ENCODE measurements around the gene FBLN5. TPM values are rescaled to one million over a fixed set of nuclear protein-coding genes. Genes with fewer than 3 reads are reported as not detected.

The FBLN5 gene
- total RNA-seq, 1 donor from 2014 or later, result 2.6 TPM

- intact Hi-C loops (cut with micrococcal nuclease), result no loop called here
These were observed 60.5 kb downstream of the FBLN5 start for GRCh38 chr14:91886961-91887360.

- intact Hi-C loops (cut with micrococcal nuclease), result no loop called here
These were observed 61.7 kb downstream of the FBLN5 start for GRCh38 chr14:91885839-91886238.

GRCh38 chr14:91885113-91885712 is 62.3 kb downstream of the FBLN5 start:
- intact Hi-C loops (cut with micrococcal nuclease), result no loop called here

- intact Hi-C loops (cut with micrococcal nuclease), result no loop called here
These were observed 62.8 kb downstream of the FBLN5 start for GRCh38 chr14:91884664-91885063.

- intact Hi-C loops (cut with micrococcal nuclease), result no loop called here
These were observed 63.7 kb downstream of the FBLN5 start for GRCh38 chr14:91883753-91884152.

- intact Hi-C loops (cut with micrococcal nuclease), result no loop called here
These were observed 64.7 kb downstream of the FBLN5 start for GRCh38 chr14:91882776-91883175.

- intact Hi-C loops (cut with micrococcal nuclease), result no loop called here
These were observed 65.1 kb downstream of the FBLN5 start for GRCh38 chr14:91882369-91882768.

- intact Hi-C loops (cut with micrococcal nuclease), result loop anchor here (10.0 kb wide), 1 partner anchor 634 kb away; the partner anchor contains the start of gene GPR68
These were observed 68.3 kb downstream of the FBLN5 start for GRCh38 chr14:91879196-91879595.

GRCh38 chr14:91878274-91878673 is 69.2 kb downstream of the FBLN5 start:
- intact Hi-C loops (cut with micrococcal nuclease), result loop anchor here (10.0 kb wide), 1 partner anchor 633 kb away; the partner anchor contains the start of gene GPR68

GRCh38 chr14:91877376-91877915 is 70.0 kb downstream of the FBLN5 start:
- intact Hi-C loops (cut with micrococcal nuclease), result loop anchor here (10.0 kb wide), 1 partner anchor 633 kb away; the partner anchor contains the start of gene GPR68

- intact Hi-C loops (cut with micrococcal nuclease), result loop anchor here (10.0 kb wide), 1 partner anchor 632 kb away; the partner anchor contains the start of gene GPR68
These were observed 71.0 kb downstream of the FBLN5 start for GRCh38 chr14:91876492-91876891.

- intact Hi-C loops (cut with micrococcal nuclease), result loop anchor here (10.0 kb wide), 1 partner anchor 631 kb away; the partner anchor contains the start of gene GPR68
These were observed 71.8 kb downstream of the FBLN5 start for GRCh38 chr14:91875525-91876286.

GRCh38 chr14:91873471-91874415 is 73.8 kb downstream of the FBLN5 start:
- intact Hi-C loops (cut with micrococcal nuclease), result loop anchor here (1.0 to 10.0 kb wide), 6 partner anchors 17 to 629 kb away; partner anchors contain the start of genes GPR68, PPP4R3A and TRIP11

- intact Hi-C loops (cut with micrococcal nuclease), result loop anchor here (1.0 to 10.0 kb wide), 6 partner anchors 18 to 628 kb away; partner anchors contain the start of genes GPR68, PPP4R3A and TRIP11
These were observed 74.7 kb downstream of the FBLN5 start for GRCh38 chr14:91872517-91873470.

- intact Hi-C loops (cut with micrococcal nuclease), result loop anchor here (2.0 to 10.0 kb wide), 5 partner anchors 19 to 627 kb away; partner anchors contain the start of genes GPR68 and PPP4R3A
These were observed 75.4 kb downstream of the FBLN5 start for GRCh38 chr14:91872011-91872501.

GRCh38 chr14:91871401-91871800 is 76.1 kb downstream of the FBLN5 start:
- intact Hi-C loops (cut with micrococcal nuclease), result loop anchor here (5.0 to 10.0 kb wide), 3 partner anchors 34 to 627 kb away; partner anchors contain the start of gene GPR68

GRCh38 chr14:91870890-91871289 is 76.6 kb downstream of the FBLN5 start:
- intact Hi-C loops (cut with micrococcal nuclease), result loop anchor here (5.0 to 10.0 kb wide), 3 partner anchors 34 to 626 kb away; partner anchors contain the start of gene GPR68

- intact Hi-C loops (cut with micrococcal nuclease), result loop anchor here (5.0 to 10.0 kb wide), 3 partner anchors 33 to 625 kb away; partner anchors contain the start of gene GPR68
These were observed 77.5 kb downstream of the FBLN5 start for GRCh38 chr14:91870001-91870400.

GRCh38 chr14:91869556-91869955 is 77.9 kb downstream of the FBLN5 start:
- intact Hi-C loops (cut with micrococcal nuclease), result loop anchor here (5.0 to 10.0 kb wide), 2 partner anchors 235 to 452 kb away; partner anchors contain the start of genes ATXN3 and CCDC88C
